Transverse colon (tissue), 4 donors: ENCODE results near the gene DIPK1A. TPM values are rescaled to one million over a fixed set of nuclear protein-coding genes. Genes with fewer than 3 reads are reported as not detected.

Experiments
- DNase-seq: peaks from one replicate; pipeline ENCODE4 v3.0.0-alpha.2; 2019
- H3K27ac ChIP-seq, 4 donors: fragments of 200-600 bp; sonication (generic); 2 replicates each; pipeline ENCODE4 v1.5.1; 2016 to 2018; ENCODE audit warnings: inconsistent platforms in 4 of 4
- H3K27me3 ChIP-seq: fragments of 200-600 bp; sonication (generic); 2 replicates; pipeline ENCODE4 v1.5.1; 2017; ENCODE audit warnings: inconsistent platforms
- H3K36me3 ChIP-seq, 4 donors: fragments of 200-600 bp; sonication (generic); 2 replicates each; pipeline ENCODE4 v1.5.1; 2017 to 2019; ENCODE audit warnings: inconsistent platforms in 4 of 4
- H3K4me1 ChIP-seq, 4 donors: fragments of 200-600 bp; sonication (generic); 2 replicates each; pipeline ENCODE4 v1.5.1; 2017 to 2020; ENCODE audit warnings: inconsistent platforms in 4 of 4
- H3K4me3 ChIP-seq, 4 donors: fragments of 200-600 bp; sonication (generic); 1 replicate in 1 of 4; 2 replicates in 3 of 4; pipeline versions ENCODE4 v1.5.1 to v1.6.1; 2017 to 2019; ENCODE audit warnings: inconsistent platforms in 4 of 4
- H3K9me3 ChIP-seq, 2 donors: fragments of 200-600 bp; sonication (generic); 2 replicates each; pipeline ENCODE4 v1.5.1; 2017 to 2019; ENCODE audit warnings: inconsistent platforms in 2 of 2
- CTCF ChIP-seq, 5 experiments: fragments of 200-600 bp in 3 of 5; fragments of 450-650 bp in 2 of 5; sonication (generic) in 3 of 5; IDR thresholded peaks; 1 replicate in 2 of 5; 2 replicates in 3 of 5; pipeline ENCODE4 v1.5.1; 2016 to 2017; ENCODE audit warnings: antibody characterized with exemption in 5 of 5, inconsistent platforms in 3 of 5, mild to moderate bottlenecking in 2 of 5, moderate library complexity in 1 of 5
- EP300 ChIP-seq: sonication (generic); formaldehyde crosslinking; IDR thresholded peaks from one replicate; pipeline ENCODE4 v1.6.1; 2017; ENCODE audit warnings: antibody characterized with exemption, low read depth
- POLR2A ChIP-seq: fragments of 450-650 bp; IDR thresholded peaks from one replicate; pipeline ENCODE4 v1.6.1; 2016; ENCODE audit warnings: antibody characterized with exemption, mild to moderate bottlenecking, moderate library complexity
- POLR2AphosphoS5 ChIP-seq, 3 donors: sonication (generic); formaldehyde crosslinking; IDR thresholded peaks; one replicate each; pipeline ENCODE4 v1.6.1; 2016; ENCODE audit warnings: antibody characterized with exemption in 3 of 3
- WGBS, 2 donors: methylation state at CpG; one replicate each; pipeline ENCODE4 v1.1.5; 2018; ENCODE audit warnings: low coverage in 1 of 2; 5-methylcytosine and 5-hydroxymethylcytosine counted together
- in situ Hi-C, 4 donors: fragments of 200-750 bp; cut with MboI; loops; one replicate each; pipeline versions ENCODE4 v1.15.0 to v1.15.1; 2017; ENCODE audit warnings: low sequenced_read_pairs in 3 of 4, low pct_ligation_motif_present in 1 of 4, low pct_unique_long_range_greater_than_20kb in 1 of 4
- intact Hi-C: fragments of 100-400 bp; cut with DNase I; formaldehyde crosslinking; loops from one replicate; pipeline ENCODE4 v1.15.1; 2023; ENCODE audit warnings: low total_unique reads
- total RNA-seq, 4 donors: library from RNA; depleted of rRNA; stranded (reverse); fragments of >200 nt; gene quantifications; one replicate each; pipeline ENCODE4 v1.1.0, GENCODE V29; 2016

DIPK1A gene
- total RNA-seq, result 10 to 100 TPM in 2 of 4 donors, 1 to 10 TPM in 2; 6.0 to 17.9 (median 11.2) TPM

GRCh38 chr1:92961131-92961895, at the start of gene DIPK1A:
Gene DIPK1A (minus strand): TSS chr1:92961462. CDS start chr1:92961429, 33 bp downstream.
- Histone ChIP-seq H3K27ac (peak within 1 kb of the TSS; percentile 96 to 98 (median 98)), H3K27me3 (no peaks in the 10 kb centered on the region), H3K4me1 (peaks cover 13 to 42% (median 21%) of the 10 kb centered on the region in 4 donors), H3K4me3 (peak within 1 kb of the TSS; percentile 76 to 98 (median 90)), H3K9me3 (no peaks in the 10 kb centered on the region), H3K36me3 (no peaks in the 10 kb centered on the region)
- in situ Hi-C loops, result no loop called here
- TF ChIP-seq EP300 (no peak), POLR2AphosphoS5 (IDR thresholded peaks at IDR 0.05) (peak; percentile 64 to 88 (median 87)), CTCF (IDR thresholded peaks at IDR 0.05) (peak in 2 of 5 experiments; percentile 14 to 17), POLR2A (peak; percentile 64)
- peak; percentile 82 for DNase-seq
- intact Hi-C loops, result loop anchor here (10.0 kb wide), 1 partner anchor 107 kb away; no protein-coding TSS in a partner anchor
- 1% methylated on average over 17 of the region's 103 CpGs; no CpG with 5 or more reads in 1 of the 2 donors for WGBS, 2 donors

- H3K27me3 ChIP-seq, result no peaks in the 10 kb centered on the region
- H3K9me3 ChIP-seq, result no peaks in the 10 kb centered on the region
- TF ChIP-seq POLR2A (no peak), CTCF (IDR thresholded peaks at IDR 0.05) (no peak), EP300 (no peak), POLR2AphosphoS5 (IDR thresholded peaks at IDR 0.05) (no peak)
- no peak overlapping the region for H3K4me3 ChIP-seq
- WGBS, 2 donors, result 60 to 93% methylated on average over 3 to 6 of the region's 6 CpGs
- no peak overlapping the region for H3K27ac ChIP-seq
- intact Hi-C loops (no loop called here), in situ Hi-C loops (no loop called here)
- H3K36me3 ChIP-seq, result no peaks in the 10 kb centered on the region
- no peak for DNase-seq
- H3K4me1 ChIP-seq, result no peaks in the 10 kb centered on the region
Measured at GRCh38 chr1:93007941-93008577, 46.8 kb upstream of the DIPK1A start.

GRCh38 chr1:93005252-93005598, 44.0 kb upstream of the DIPK1A start:
- WGBS, 2 donors, result 70 to 85% methylated on average over 1 of the region's 1 CpG
- H3K9me3 ChIP-seq, result no peaks in the 10 kb centered on the region
- no peaks in the 10 kb centered on the region for H3K36me3 ChIP-seq
- H3K27ac ChIP-seq, result no peak overlapping the region
- in situ Hi-C loops, result no loop called here
- no peak overlapping the region for H3K4me3 ChIP-seq
- intact Hi-C loops, result no loop called here
- no peak for DNase-seq
- no peak for TF ChIP-seq EP300
- no peak for TF ChIP-seq POLR2A
- TF ChIP-seq CTCF (IDR thresholded peaks at IDR 0.05), result no peak
- no peak for TF ChIP-seq POLR2AphosphoS5 (IDR thresholded peaks at IDR 0.05)
- H3K4me1 ChIP-seq, result peaks cover 0 to 9% (median 2%) of the 10 kb centered on the region in 4 donors
- H3K27me3 ChIP-seq, result no peaks in the 10 kb centered on the region

GRCh38 chr1:93004566-93005251, 43.4 kb upstream of the DIPK1A start:
- in situ Hi-C loops, result no loop called here
- no peak for DNase-seq

More at GRCh38 chr1:93004566-93005251, 43.4 kb upstream of the DIPK1A start:
- no peak for TF ChIP-seq POLR2AphosphoS5 (IDR thresholded peaks at IDR 0.05)
- TF ChIP-seq CTCF (IDR thresholded peaks at IDR 0.05), result no peak
- no peak for TF ChIP-seq EP300
- no peak for TF ChIP-seq POLR2A
- 72 to 74% methylated on average over 5 of the region's 5 CpGs for WGBS, 2 donors
- H3K36me3 ChIP-seq, result no peaks in the 10 kb centered on the region
- no peaks in the 10 kb centered on the region for H3K27me3 ChIP-seq
- no peak overlapping the region for H3K4me3 ChIP-seq
- peaks cover 0 to 11% (median 3%) of the 10 kb centered on the region in 4 donors for H3K4me1 ChIP-seq
- no peaks in the 10 kb centered on the region for H3K9me3 ChIP-seq
- intact Hi-C loops, result no loop called here
- no peak overlapping the region for H3K27ac ChIP-seq
